ENCODE results near the gene ARID3A. TPM values are rescaled to one million over a fixed set of nuclear protein-coding genes. Genes with fewer than 3 reads are reported as not detected.
A peak's percentile ranks its signal among the peaks of the same experiment; 100 is the strongest.

ARID3A gene
- total and polyA plus RNA-seq, 2 of the 4 experiments (the other 2 are of a cell fraction), result 16.0 to 23.1 TPM

DNA sequence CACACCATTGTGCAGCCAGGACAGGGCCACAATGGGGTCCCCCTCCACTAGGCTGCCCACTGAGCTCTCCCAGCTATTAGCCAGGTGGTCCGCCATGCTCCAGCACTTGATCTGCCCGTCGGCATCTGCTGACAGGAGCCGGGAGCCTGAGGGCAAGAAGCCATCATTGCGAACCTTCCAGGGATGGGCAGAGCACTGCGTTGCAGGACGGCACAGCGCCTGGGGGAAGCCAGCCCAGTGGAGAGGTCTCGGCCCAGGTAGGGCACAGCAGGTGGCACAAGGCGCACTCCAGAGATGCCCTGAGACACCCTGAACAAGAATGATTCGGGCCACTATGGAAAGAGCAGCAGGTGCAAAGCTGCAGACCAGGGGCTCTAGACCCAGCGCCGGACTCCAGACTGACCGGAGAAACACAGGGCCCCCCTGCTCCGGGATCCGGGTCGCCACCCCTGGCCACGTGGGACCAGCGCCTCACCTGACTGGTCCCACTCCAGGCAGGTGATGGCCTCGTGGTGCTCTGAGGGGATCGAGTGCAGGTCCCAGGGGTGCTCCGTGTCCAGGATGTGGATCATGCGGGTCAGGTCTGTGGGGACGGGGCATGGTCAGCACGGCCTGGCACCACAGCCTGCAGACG, 36.1 kb upstream of the ARID3A start:
- peaks cover 46% of the 10 kb centered on the region for H3K36me3 ChIP-seq (ENCODE audit: control insufficient read depth, insufficient read depth, low read length)
- no peak overlapping the region for H4K8ac ChIP-seq (ENCODE audit: low read depth in 2 of 2, low read length in 2 of 2)
- H3K4me2 ChIP-seq (ENCODE audit: low read depth, low read length), result no peak overlapping the region
- no peak for ATAC-seq (ENCODE audit: low read depth)
- no peak overlapping the region for H4K5ac ChIP-seq (ENCODE audit: low read depth, low read length)
- no peak overlapping the region for H2AK9ac ChIP-seq (replicated peaks; ENCODE audit: low read depth, low read length, poor library complexity)
- intact Hi-C loops (cut with micrococcal nuclease) (no loop called here), dilution Hi-C loops (cut with HindIII; ENCODE audit: low sequenced_read_pairs, unreplicated experiment) (no loop called here), in situ Hi-C loops (cut with MboI; ENCODE audit: low sequenced_read_pairs) (no loop called here)
- H3K56ac ChIP-seq (ENCODE audit: extremely low read depth, insufficient read depth, low read length), result no peak overlapping the region
- H3K4ac ChIP-seq (ENCODE audit: low read depth, low read length), result no peak overlapping the region
- WGBS, 2 experiments (ENCODE audit: extremely low coverage in 2 of 2, insufficient read length in 1 of 2), result 92% methylated on average over 24 of the region's 26 CpGs; no CpG with 5 or more reads in 1 of the 2 experiments
- peak overlapping the region; percentile 23 for H2AFZ ChIP-seq (replicated peaks; ENCODE audit: low read length, poor library complexity)
- H2AK5ac ChIP-seq (ENCODE audit: low read depth, low read length), result no peak overlapping the region
- H2BK20ac ChIP-seq (ENCODE audit: low read depth, low read length), result no peak overlapping the region
- CTCF ChIA-PET, result no interaction called here
- no peak overlapping the region for H4K91ac ChIP-seq (ENCODE audit: insufficient read depth, low read depth, low read length)
- H3K18ac ChIP-seq (ENCODE audit: low read depth, low read length), result no peak overlapping the region
- no peak overlapping the region for H3K9ac ChIP-seq (ENCODE audit: low read depth, low read length)
- H3K23ac ChIP-seq (ENCODE audit: low read depth, low read length), result no peak overlapping the region
- no peak for DNase-seq
- no peak overlapping the region for H3K4me3 ChIP-seq (ENCODE audit: insufficient read depth, low read depth, low read length)
- no peak overlapping the region for H3K14ac ChIP-seq (replicated peaks; ENCODE audit: low read depth, low read length)
- H4K20me1 ChIP-seq (ENCODE audit: insufficient read depth, low read length), result peaks cover 6% of the 10 kb centered on the region
- H3K9me3 ChIP-seq (ENCODE audit: control insufficient read depth, insufficient read depth, low read length), result no peaks in the 10 kb centered on the region
- H2BK15ac ChIP-seq (ENCODE audit: low read depth, low read length), result no peak overlapping the region
- H3K27me3 ChIP-seq (ENCODE audit: control insufficient read depth, insufficient read depth, low read length), result no peaks in the 10 kb centered on the region
- no peak overlapping the region for H3K27ac ChIP-seq (ENCODE audit: insufficient read depth, low read length)
- H3K4me1 ChIP-seq (ENCODE audit: control insufficient read depth, insufficient read depth, low read length), result no peaks in the 10 kb centered on the region
- BruUV-seq (replicated peaks), result no TSS peak
- H2BK5ac ChIP-seq (ENCODE audit: low read depth, low read length, poor library complexity, severe bottlenecking), result no peak overlapping the region
- POLR2A ChIA-PET (ENCODE audit: unreplicated experiment), result no interaction called here
- peaks cover 13 to 39% of the 10 kb centered on the region in 2 experiments; a peak in 3 of 4 replicates for H3K79me1 ChIP-seq (ENCODE audit: low read depth in 1 of 2, low read length in 2 of 2)
- no peak overlapping the region for H2BK120ac ChIP-seq (ENCODE audit: low read depth, low read length)
- TF ChIP-seq RCOR1 (IDR thresholded peaks at IDR 0.05; ENCODE audit: insufficient replicate concordance, low read length) (no peak), POLR2A (IDR thresholded peaks at IDR 0.05; ENCODE audit: low read depth, low read length) (no peak), NFE2L2 (IDR thresholded peaks at IDR 0.05; ENCODE audit: low read depth, low read length) (no peak), SMC3 (IDR thresholded peaks at IDR 0.05; ENCODE audit: low read depth, low read length) (no peak), BHLHE40 (IDR thresholded peaks at IDR 0.05; ENCODE audit: low read depth, low read length) (no peak), CHD1 (IDR thresholded peaks at IDR 0.05; ENCODE audit: low read depth, low read length) (no peak), MAFK (IDR thresholded peaks at IDR 0.05; ENCODE audit: low read depth, low read length) (no peak), FOS (IDR thresholded peaks at IDR 0.05; ENCODE audit: low read depth, low read length) (no peak), MAZ (IDR thresholded peaks at IDR 0.05; ENCODE audit: borderline replicate concordance, low read depth, low read length) (no peak), CEBPB (IDR thresholded peaks at IDR 0.05; ENCODE audit: low read depth, low read length) (no peak), MXI1 (IDR thresholded peaks at IDR 0.05; ENCODE audit: borderline replicate concordance, low read depth, low read length) (no peak), RAD21 (IDR thresholded peaks at IDR 0.05; ENCODE audit: low read length) (no peak)
- TF ChIP-seq, protein P1, sequence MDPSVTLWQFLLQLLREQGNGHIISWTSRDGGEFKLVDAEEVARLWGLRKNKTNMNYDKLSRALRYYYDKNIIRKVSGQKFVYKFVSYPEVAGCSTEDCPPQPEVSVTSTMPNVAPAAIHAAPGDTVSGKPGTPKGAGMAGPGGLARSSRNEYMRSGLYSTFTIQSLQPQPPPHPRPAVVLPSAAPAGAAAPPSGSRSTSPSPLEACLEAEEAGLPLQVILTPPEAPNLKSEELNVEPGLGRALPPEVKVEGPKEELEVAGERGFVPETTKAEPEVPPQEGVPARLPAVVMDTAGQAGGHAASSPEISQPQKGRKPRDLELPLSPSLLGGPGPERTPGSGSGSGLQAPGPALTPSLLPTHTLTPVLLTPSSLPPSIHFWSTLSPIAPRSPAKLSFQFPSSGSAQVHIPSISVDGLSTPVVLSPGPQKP (IDR thresholded peaks at IDR 0.05; ENCODE audit: borderline replicate concordance, low read depth, low read length), result no peak
- TF ChIP-seq, protein P2, sequence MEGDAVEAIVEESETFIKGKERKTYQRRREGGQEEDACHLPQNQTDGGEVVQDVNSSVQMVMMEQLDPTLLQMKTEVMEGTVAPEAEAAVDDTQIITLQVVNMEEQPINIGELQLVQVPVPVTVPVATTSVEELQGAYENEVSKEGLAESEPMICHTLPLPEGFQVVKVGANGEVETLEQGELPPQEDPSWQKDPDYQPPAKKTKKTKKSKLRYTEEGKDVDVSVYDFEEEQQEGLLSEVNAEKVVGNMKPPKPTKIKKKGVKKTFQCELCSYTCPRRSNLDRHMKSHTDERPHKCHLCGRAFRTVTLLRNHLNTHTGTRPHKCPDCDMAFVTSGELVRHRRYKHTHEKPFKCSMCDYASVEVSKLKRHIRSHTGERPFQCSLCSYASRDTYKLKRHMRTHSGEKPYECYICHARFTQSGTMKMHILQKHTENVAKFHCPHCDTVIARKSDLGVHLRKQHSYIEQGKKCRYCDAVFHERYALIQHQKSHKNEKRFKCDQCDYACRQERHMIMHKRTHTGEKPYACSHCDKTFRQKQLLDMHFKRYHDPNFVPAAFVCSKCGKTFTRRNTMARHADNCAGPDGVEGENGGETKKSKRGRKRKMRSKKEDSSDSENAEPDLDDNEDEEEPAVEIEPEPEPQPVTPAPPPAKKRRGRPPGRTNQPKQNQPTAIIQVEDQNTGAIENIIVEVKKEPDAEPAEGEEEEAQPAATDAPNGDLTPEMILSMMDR (conservative IDR thresholded peaks at IDR 0.05; ENCODE audit: low read depth, low read length), result no peak
- TF ChIP-seq, protein P3, sequence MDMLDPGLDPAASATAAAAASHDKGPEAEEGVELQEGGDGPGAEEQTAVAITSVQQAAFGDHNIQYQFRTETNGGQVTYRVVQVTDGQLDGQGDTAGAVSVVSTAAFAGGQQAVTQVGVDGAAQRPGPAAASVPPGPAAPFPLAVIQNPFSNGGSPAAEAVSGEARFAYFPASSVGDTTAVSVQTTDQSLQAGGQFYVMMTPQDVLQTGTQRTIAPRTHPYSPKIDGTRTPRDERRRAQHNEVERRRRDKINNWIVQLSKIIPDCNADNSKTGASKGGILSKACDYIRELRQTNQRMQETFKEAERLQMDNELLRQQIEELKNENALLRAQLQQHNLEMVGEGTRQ (IDR thresholded peaks at IDR 0.05; ENCODE audit: low read depth, low read length), result no peak
- H3K9me1 ChIP-seq (ENCODE audit: insufficient read depth, low read length), result peaks cover 2% of the 10 kb centered on the region; the same call in 1 of the 2 replicates

Measured in IMR-90 (cell line).